ENCODE results near the gene KEAP1.

DNA sequence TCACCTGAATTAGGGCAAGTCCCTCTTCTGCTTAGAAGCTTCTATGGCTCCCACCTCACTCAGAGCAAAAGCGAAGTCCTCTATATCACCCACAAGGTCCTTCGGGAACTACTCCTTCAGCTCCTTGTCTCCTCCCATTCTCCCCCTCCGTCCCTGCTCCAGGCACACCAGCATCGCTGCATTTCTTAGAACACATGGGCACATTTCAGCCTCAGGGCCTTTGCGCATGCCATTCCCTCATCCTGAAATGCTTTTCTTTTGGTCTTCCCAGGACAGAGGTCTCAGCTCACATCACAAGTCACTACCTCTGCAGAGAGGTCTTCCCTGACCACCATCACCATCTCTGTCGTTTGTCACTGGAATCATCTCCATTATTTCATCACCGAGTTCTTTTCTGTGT lies 10.1 kb upstream of the KEAP1 start:
- no peak for TF ChIP-seq EZH2 (IDR thresholded peaks at IDR 0.05; ENCODE audit: low read depth, low read length, severe bottlenecking)
- TF ChIP-seq, protein P1, sequence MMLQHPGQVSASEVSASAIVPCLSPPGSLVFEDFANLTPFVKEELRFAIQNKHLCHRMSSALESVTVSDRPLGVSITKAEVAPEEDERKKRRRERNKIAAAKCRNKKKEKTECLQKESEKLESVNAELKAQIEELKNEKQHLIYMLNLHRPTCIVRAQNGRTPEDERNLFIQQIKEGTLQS (IDR thresholded peaks at IDR 0.05; ENCODE audit: insufficient read depth, low read depth, low read length): no peak

Data from H1 (cell line).